Spleen (tissue), 7 donors: ENCODE measurements around the gene PKM.

Experiments
- POLR2A ChIP-seq, 3 donors: fragments of 450-650 bp; IDR thresholded peaks; one replicate each; pipeline ENCODE4 v1.5.1; 2017; ENCODE audit warnings: antibody characterized with exemption in 3 of 3, mild to moderate bottlenecking in 1 of 3
- TF ChIP-seq, protein P1 (sequence below), 11 experiments: fragments of 200-600 bp in 7 of 11; fragments of 450-650 bp in 4 of 11; sonication (generic) in 4 of 11; IDR thresholded peaks in 8 of 11; conservative IDR thresholded peaks in 3 of 11; 1 replicate in 7 of 11; 2 replicates in 4 of 11; pipeline versions ENCODE4 v1.4.0 to v1.8.0; 2016 to 2021; ENCODE audit warnings: antibody characterized with exemption in 11 of 11, inconsistent platforms in 4 of 11, mild to moderate bottlenecking in 1 of 11
- donor health status: DM: no; HTN: no; CAD: no; lungs with moderate emphysema.
- donor health status: DM: no; HTN: no; CAD: no.
- donor health status: DM: no; HTN: no; CAD: no.

DNA sequence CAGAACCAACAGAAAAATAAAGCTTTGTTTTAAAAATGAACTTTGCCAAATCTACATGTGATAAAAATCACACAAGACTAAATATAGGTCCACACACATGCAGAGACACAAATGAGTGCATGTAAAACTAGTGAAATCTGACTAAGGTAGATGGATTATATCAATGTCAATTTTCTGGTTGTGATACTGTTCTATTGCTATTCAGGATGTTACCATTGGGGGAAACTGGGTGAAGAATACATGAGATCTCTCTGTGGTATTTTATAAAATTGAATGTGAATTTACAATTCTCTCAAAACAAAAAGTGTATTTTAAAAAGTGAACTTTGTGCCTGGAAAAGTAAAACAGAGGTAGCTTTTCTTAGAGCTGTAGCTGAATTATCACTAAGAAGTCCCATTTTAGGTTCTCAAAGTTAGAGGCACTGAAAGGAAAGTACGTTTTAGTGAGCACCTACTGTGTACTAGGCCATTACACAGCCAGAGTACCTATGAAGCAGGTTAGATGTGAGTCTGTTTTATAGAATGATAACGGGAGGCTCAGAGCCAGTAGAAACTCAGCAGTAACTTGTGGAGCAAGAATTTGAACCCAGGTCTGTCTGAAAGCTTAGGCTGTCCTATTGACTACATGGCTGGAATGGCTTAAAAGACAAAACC lies 41.6 kb downstream of the PKM start:
- TF ChIP-seq, protein P1, sequence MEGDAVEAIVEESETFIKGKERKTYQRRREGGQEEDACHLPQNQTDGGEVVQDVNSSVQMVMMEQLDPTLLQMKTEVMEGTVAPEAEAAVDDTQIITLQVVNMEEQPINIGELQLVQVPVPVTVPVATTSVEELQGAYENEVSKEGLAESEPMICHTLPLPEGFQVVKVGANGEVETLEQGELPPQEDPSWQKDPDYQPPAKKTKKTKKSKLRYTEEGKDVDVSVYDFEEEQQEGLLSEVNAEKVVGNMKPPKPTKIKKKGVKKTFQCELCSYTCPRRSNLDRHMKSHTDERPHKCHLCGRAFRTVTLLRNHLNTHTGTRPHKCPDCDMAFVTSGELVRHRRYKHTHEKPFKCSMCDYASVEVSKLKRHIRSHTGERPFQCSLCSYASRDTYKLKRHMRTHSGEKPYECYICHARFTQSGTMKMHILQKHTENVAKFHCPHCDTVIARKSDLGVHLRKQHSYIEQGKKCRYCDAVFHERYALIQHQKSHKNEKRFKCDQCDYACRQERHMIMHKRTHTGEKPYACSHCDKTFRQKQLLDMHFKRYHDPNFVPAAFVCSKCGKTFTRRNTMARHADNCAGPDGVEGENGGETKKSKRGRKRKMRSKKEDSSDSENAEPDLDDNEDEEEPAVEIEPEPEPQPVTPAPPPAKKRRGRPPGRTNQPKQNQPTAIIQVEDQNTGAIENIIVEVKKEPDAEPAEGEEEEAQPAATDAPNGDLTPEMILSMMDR (IDR thresholded peaks at IDR 0.05 in 8 of 11, conservative IDR thresholded peaks at IDR 0.05 in 3 of 11), result no peak
- no peak for TF ChIP-seq POLR2A (IDR thresholded peaks at IDR 0.05)
